ENCODE results near the gene RBM7. TPM values are rescaled to one million over a fixed set of nuclear protein-coding genes. Genes with fewer than 3 reads are reported as not detected.
A peak's percentile ranks its signal among the peaks of the same experiment; 100 is the strongest.

RBM7 gene
- total and polyA plus RNA-seq, 2 of the 13 experiments (the other 11 are each of a cell fraction or from before 2014, with no cell fraction given), result 30.5 to 32.3 TPM

DNA sequence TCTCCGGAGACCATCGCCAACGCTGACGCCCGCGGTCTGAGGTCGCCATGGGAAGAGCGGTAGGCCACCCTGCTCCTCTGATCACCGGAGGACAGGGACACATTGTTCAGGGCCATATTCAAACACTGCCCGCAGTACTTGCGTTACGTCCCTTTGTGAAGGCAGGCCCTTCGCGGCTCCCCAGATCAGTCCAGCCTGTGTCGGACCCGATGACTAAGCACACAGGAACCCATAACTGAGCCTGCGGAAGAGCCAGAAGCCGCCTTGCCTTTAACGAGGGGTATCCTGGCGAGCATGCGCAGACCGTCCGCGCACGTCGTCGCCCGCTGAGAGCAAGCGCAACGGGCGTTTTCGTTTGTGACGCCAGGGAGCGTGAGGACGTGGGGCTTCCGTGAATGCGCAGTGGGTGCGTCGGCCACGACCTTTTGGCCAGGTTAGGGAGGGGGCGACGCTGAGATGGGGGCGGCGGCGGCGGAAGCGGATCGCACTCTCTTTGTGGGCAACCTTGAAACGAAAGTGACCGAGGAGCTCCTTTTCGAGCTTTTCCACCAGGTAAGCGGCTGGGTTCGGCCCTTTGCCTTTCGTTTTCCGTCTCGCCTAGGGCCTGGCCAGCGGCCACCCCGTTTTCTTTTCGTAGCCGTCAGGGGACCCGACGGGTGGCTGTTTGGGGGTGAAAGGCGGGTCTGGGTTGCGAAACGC, at the start of gene RBM7, which contains the start of gene C11orf71 (continued):
- TF ChIP-seq CBX1 (IDR thresholded peaks at IDR 0.05; ENCODE audit: low read depth) (no peak), CHD2 (IDR thresholded peaks at IDR 0.05; ENCODE audit: low read depth, low read length) (0 out of 2 replicates have a peak, but pooled peaks have one; percentile 39), ZNF331 (CRISPR knock-in tag; IDR thresholded peaks at IDR 0.05) (peak; percentile 63; the same call in 1 of the 2 replicates), ONECUT2 (CRISPR knock-in tag; IDR thresholded peaks at IDR 0.05) (0 out of 2 replicates have a peak, but pooled peaks have one; percentile 42), ZMYM3 (CRISPR knock-in tag; IDR thresholded peaks at IDR 0.05) (no peak)
- TF ChIP-seq, protein P1, sequence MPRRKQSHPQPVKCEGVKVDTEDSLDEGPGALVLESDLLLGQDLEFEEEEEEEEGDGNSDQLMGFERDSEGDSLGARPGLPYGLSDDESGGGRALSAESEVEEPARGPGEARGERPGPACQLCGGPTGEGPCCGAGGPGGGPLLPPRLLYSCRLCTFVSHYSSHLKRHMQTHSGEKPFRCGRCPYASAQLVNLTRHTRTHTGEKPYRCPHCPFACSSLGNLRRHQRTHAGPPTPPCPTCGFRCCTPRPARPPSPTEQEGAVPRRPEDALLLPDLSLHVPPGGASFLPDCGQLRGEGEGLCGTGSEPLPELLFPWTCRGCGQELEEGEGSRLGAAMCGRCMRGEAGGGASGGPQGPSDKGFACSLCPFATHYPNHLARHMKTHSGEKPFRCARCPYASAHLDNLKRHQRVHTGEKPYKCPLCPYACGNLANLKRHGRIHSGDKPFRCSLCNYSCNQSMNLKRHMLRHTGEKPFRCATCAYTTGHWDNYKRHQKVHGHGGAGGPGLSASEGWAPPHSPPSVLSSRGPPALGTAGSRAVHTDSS (CRISPR knock-in tag; conservative IDR thresholded peaks at IDR 0.05), result 0 out of 2 replicates have a peak, but pooled peaks have one; percentile 18
- TF ChIP-seq, protein P2, sequence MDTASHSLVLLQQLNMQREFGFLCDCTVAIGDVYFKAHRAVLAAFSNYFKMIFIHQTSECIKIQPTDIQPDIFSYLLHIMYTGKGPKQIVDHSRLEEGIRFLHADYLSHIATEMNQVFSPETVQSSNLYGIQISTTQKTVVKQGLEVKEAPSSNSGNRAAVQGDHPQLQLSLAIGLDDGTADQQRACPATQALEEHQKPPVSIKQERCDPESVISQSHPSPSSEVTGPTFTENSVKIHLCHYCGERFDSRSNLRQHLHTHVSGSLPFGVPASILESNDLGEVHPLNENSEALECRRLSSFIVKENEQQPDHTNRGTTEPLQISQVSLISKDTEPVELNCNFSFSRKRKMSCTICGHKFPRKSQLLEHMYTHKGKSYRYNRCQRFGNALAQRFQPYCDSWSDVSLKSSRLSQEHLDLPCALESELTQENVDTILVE (CRISPR knock-in tag; IDR thresholded peaks at IDR 0.05), result peak; percentile 73
- TF ChIP-seq, protein P3, sequence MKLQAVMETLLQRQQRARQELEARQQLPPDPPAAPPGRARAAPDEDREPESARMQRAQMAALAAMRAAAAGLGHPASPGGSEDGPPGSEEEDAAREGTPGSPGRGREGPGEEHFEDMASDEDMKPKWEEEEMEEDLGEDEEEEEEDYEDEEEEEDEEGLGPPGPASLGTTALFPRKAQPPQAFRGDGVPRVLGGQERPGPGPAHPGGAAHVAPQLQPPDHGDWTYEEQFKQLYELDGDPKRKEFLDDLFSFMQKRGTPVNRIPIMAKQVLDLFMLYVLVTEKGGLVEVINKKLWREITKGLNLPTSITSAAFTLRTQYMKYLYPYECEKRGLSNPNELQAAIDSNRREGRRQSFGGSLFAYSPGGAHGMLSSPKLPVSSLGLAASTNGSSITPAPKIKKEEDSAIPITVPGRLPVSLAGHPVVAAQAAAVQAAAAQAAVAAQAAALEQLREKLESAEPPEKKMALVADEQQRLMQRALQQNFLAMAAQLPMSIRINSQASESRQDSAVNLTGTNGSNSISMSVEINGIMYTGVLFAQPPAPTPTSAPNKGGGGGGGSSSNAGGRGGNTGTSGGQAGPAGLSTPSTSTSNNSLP (IDR thresholded peaks at IDR 0.05; ENCODE audit: low read depth, low read length), result peak; percentile 20; the same call in 1 of the 2 replicates
- TF ChIP-seq, protein P4, sequence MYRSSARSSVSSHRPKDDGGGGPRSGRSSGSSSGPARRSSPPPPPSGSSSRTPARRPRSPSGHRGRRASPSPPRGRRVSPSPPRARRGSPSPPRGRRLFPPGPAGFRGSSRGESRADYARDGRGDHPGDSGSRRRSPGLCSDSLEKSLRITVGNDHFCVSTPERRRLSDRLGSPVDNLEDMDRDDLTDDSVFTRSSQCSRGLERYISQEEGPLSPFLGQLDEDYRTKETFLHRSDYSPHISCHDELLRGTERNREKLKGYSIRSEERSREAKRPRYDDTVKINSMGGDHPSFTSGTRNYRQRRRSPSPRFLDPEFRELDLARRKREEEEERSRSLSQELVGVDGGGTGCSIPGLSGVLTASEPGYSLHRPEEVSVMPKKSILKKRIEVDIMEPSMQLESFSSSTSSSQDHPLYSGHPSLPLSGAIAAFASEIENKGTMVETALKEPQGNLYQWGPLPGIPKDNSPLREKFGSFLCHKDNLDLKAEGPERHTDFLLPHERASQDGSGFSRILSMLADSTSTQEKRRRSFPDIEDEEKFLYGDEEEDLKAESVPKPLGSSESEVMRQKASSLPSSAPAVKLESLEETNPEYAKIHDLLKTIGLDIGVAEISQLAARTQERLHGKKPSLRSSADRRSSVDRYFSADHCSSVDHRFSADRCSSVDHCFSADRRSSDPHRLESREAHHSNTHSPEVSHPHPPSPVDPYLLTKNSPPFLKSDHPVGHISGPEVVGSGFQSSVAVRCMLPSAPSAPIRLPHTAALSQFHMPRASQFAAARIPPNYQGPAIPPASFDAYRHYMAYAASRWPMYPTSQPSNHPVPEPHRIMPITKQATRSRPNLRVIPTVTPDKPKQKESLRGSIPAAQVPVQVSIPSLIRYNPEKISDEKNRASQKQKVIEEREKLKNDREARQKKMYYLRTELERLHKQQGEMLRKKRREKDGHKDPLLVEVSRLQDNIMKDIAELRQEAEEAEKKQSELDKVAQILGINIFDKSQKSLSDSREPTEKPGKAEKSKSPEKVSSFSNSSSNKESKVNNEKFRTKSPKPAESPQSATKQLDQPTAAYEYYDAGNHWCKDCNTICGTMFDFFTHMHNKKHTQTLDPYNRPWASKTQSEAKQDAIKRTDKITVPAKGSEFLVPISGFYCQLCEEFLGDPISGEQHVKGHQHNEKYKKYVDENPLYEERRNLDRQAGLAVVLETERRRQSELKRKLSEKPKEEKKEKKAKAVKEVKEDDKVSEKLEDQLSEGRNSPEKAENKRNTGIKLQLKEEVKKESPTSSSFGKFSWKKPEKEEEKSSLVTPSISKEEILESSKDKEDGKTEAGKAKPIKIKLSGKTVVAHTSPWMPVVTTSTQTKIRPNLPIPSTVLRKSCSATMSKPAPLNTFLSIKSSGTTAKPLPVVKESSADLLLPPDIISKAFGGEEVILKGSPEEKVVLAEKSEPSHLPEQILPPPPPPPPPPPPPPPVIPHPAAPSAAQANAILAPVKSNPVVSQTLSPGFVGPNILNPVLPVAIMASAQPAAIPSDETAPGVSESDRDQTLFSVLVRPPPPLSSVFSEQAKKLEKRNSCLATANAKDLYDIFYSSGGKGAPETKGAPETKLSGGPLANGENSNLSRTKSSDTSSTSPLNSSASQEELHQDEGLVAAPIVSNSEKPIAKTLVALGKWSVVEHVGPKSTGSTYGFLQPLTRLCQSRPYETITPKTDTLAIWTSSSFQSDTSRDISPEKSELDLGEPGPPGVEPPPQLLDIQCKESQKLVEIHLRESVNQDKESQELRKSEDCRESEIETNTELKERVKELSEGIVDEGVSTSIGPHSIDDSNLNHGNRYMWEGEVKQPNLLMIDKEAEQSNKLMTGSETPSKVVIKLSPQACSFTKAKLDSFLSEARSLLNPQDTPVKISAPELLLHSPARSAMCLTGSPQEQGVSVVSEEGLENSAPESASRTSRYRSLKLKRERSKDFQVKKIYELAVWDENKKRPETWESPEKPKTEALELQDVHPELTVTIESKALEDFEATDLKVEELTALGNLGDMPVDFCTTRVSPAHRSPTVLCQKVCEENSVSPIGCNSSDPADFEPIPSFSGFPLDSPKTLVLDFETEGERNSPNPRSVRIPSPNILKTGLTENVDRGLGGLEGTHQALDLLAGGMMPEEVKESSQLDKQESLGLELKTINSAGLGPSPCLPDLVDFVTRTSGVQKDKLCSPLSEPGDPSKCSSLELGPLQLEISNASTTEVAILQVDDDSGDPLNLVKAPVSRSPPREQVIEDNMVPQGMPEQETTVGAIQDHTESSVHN (CRISPR knock-in tag; IDR thresholded peaks at IDR 0.05), result no peak
- TF ChIP-seq, protein P5, sequence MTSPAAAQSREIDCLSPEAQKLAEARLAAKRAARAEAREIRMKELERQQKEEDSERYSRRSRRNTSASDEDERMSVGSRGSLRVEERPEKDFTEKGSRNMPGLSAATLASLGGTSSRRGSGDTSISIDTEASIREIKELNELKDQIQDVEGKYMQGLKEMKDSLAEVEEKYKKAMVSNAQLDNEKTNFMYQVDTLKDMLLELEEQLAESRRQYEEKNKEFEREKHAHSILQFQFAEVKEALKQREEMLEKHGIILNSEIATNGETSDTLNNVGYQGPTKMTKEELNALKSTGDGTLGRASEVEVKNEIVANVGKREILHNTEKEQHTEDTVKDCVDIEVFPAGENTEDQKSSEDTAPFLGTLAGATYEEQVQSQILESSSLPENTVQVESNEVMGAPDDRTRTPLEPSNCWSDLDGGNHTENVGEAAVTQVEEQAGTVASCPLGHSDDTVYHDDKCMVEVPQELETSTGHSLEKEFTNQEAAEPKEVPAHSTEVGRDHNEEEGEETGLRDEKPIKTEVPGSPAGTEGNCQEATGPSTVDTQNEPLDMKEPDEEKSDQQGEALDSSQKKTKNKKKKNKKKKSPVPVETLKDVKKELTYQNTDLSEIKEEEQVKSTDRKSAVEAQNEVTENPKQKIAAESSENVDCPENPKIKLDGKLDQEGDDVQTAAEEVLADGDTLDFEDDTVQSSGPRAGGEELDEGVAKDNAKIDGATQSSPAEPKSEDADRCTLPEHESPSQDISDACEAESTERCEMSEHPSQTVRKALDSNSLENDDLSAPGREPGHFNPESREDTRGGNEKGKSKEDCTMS (CRISPR knock-in tag; conservative IDR thresholded peaks at IDR 0.05), result no peak
- TF ChIP-seq, protein P6, sequence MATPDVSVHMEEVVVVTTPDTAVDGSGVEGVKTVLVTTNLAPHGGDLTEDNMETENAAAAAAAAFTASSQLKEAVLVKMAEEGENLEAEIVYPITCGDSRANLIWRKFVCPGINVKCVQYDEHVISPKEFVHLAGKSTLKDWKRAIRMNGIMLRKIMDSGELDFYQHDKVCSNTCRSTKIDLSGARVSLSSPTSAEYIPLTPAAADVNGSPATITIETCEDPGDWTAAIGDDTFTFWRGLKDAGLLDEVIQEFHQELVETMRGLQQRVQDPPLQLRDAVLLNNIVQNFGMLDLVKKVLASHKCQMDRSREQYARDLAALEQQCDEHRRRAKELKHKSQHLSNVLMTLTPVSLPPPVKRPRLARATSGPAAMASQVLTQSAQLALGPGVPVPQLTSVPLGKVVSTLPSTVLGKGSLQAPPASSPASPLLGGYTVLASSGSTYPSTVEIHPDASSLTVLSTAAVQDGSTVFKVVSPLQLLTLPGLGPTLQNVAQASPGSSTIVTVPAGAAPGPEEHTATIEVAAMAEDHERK (CRISPR knock-in tag; IDR thresholded peaks at IDR 0.05; ENCODE audit: low read depth), result peak; percentile 90
